ACHN (cell line): ENCODE data around the gene ABCA7.

Experiments used
- DNase-seq: peaks from one replicate; pipeline ENCODE4 v3.0.0-alpha.2; 2015
- in situ Hi-C: cut with HindIII; loops from 2 replicates; pipeline ENCODE4 v1.10.0; 2017; ENCODE audit warnings: low sequenced_read_pairs, low pct_ligation_motif_present, low pct_unique_long_range_greater_than_20kb

ABCA7 gene

GRCh38 chr19:1064661-1065605 is 25.0 kb downstream of the ABCA7 start:
- in situ Hi-C loops = no loop called here
- DNase-seq = peak; percentile 70

- DNase-seq = no peak
- in situ Hi-C loops = no loop called here
These were observed 25.8 kb downstream of the ABCA7 start for GRCh38 chr19:1065606-1066109.

- DNase-seq = no peak
- in situ Hi-C loops = no loop called here
These were observed 26.4 kb downstream of the ABCA7 start for GRCh38 chr19:1066251-1066747.

- in situ Hi-C loops = no loop called here
- no peak for DNase-seq
These were observed 26.9 kb downstream of the ABCA7 start, which contains the start of gene ARHGAP45 for GRCh38 chr19:1066748-1067340. Gene ARHGAP45, plus strand, starts transcription at chr19:1067167. Its CDS starts 239 bp downstream, at chr19:1067406.

GRCh38 chr19:1067341-1067957 is 27.5 kb downstream of the ABCA7 start:
- DNase-seq = no peak
- in situ Hi-C loops = no loop called here

GRCh38 chr19:1068009-1069001 is 28.4 kb downstream of the ABCA7 start:
- no peak for DNase-seq
- in situ Hi-C loops = no loop called here

- DNase-seq = no peak
- in situ Hi-C loops = no loop called here
These were observed 29.3 kb downstream of the ABCA7 start for GRCh38 chr19:1069009-1069779.

- in situ Hi-C loops = no loop called here
- DNase-seq = no peak
These were observed 30.6 kb downstream of the ABCA7 start for GRCh38 chr19:1070576-1070930.

- in situ Hi-C loops = no loop called here
These were observed 31.3 kb downstream of the ABCA7 start for GRCh38 chr19:1070931-1071791.

GRCh38 chr19:1072371-1073015 is 32.6 kb downstream of the ABCA7 start:
- DNase-seq = no peak

More at GRCh38 chr19:1070931-1071791, 31.3 kb downstream of the ABCA7 start:
- no peak for DNase-seq

GRCh38 chr19:1073063-1073955 is 33.4 kb downstream of the ABCA7 start:
- in situ Hi-C loops = no loop called here

More at GRCh38 chr19:1072371-1073015, 32.6 kb downstream of the ABCA7 start:
- in situ Hi-C loops = no loop called here

GRCh38 chr19:1073956-1074517 is 34.1 kb downstream of the ABCA7 start:
- in situ Hi-C loops = no loop called here
- DNase-seq = no peak

More at GRCh38 chr19:1073063-1073955, 33.4 kb downstream of the ABCA7 start:
- DNase-seq = peak; percentile 29

GRCh38 chr19:1074544-1075283 is 34.8 kb downstream of the ABCA7 start:
- peak; percentile 66 for DNase-seq
- in situ Hi-C loops = no loop called here

- DNase-seq = no peak
- in situ Hi-C loops = no loop called here
These were observed 36.1 kb downstream of the ABCA7 start for GRCh38 chr19:1076046-1076386.
